Sigmoid colon (tissue), 4 donors: Measurements from ENCODE around the gene HPGD.

Experiments
- CTCF ChIP-seq, 4 experiments: fragments of 450-650 bp in 3 of 4; fragments of 200-600 bp in 1 of 4; IDR thresholded peaks; one replicate each; pipeline ENCODE4 v1.5.1; 2016 to 2019; ENCODE audit warnings: antibody characterized with exemption in 4 of 4, mild to moderate bottlenecking in 3 of 4, moderate library complexity in 2 of 4
- EP300 ChIP-seq, 4 donors: sonication (generic); formaldehyde crosslinking; IDR thresholded peaks; one replicate each; pipeline ENCODE4 v1.6.1; 2017; ENCODE audit warnings: antibody characterized with exemption in 4 of 4
- POLR2A ChIP-seq, 2 donors: fragments of 450-650 bp; IDR thresholded peaks; one replicate each; pipeline ENCODE4 v1.6.1; 2016; ENCODE audit warnings: antibody characterized with exemption in 2 of 2, mild to moderate bottlenecking in 2 of 2, moderate library complexity in 2 of 2
- POLR2AphosphoS5 ChIP-seq, 4 donors: sonication (generic); formaldehyde crosslinking; IDR thresholded peaks; one replicate each; pipeline ENCODE4 v1.6.1; 2017; ENCODE audit warnings: antibody characterized with exemption in 4 of 4

- TF ChIP-seq POLR2A (IDR thresholded peaks at IDR 0.05) (no peak), CTCF (IDR thresholded peaks at IDR 0.05) (no peak), POLR2AphosphoS5 (IDR thresholded peaks at IDR 0.05) (no peak), EP300 (IDR thresholded peaks at IDR 0.05) (no peak)
Observed at GRCh38 chr4:174483792-174484191, 38.5 kb downstream of the HPGD start.
